Large intestine (tissue), 3 donors: ENCODE data around the gene NQO2. TPM values are rescaled to one million over a fixed set of nuclear protein-coding genes. Genes with fewer than 3 reads are reported as not detected.
"Not testable (repeated sequence)": the region's sequence is repeated elsewhere in the genome, so short reads cannot be mapped to it uniquely, and the experiment has no call there.

ENCODE experiments used
- DNase-seq, 2 donors: peaks; one replicate each; pipeline versions ENCODE4 v3.0.0 to v3.0.0-alpha.2; 2013
- H3K27ac ChIP-seq: one replicate; pipeline ENCODE4 v1.5.1; 2013; ENCODE audit warnings: low read length
- H3K27me3 ChIP-seq: 2 replicates; pipeline ENCODE4 v1.6.1; 2013; ENCODE audit warnings: low read length; ENCODE audit not compliant: control insufficient read depth, insufficient read depth
- H3K36me3 ChIP-seq: 2 replicates; pipeline ENCODE4 v1.6.1; 2013; ENCODE audit warnings: low read length; ENCODE audit not compliant: control insufficient read depth, insufficient read depth
- H3K4me1 ChIP-seq: one replicate; pipeline ENCODE4 v1.6.1; 2013; ENCODE audit warnings: low read length; ENCODE audit not compliant: control insufficient read depth, insufficient read depth
- H3K4me3 ChIP-seq: one replicate; pipeline ENCODE4 v1.5.1; 2013; ENCODE audit warnings: low read length
- H3K9me3 ChIP-seq: one replicate; pipeline ENCODE4 v1.6.1; 2013; ENCODE audit warnings: mild to moderate bottlenecking, low read depth, low read length, moderate library complexity; ENCODE audit not compliant: control insufficient read depth
- WGBS: methylation state at CpG from one replicate; pipeline ENCODE4 v1.1.5; 2013; ENCODE audit warnings: low lambda C conversion rate; ENCODE audit not compliant: insufficient coverage; 5-methylcytosine and 5-hydroxymethylcytosine counted together
- polyA plus RNA-seq: library from polyadenylated mRNA; unstranded; fragments of 120-200 nt; gene quantifications from one replicate; pipeline ENCODE4 v1.2.1, GENCODE V29; 2013

The NQO2 gene
- polyA plus RNA-seq, 1 donor = 21.1 TPM

DNA sequence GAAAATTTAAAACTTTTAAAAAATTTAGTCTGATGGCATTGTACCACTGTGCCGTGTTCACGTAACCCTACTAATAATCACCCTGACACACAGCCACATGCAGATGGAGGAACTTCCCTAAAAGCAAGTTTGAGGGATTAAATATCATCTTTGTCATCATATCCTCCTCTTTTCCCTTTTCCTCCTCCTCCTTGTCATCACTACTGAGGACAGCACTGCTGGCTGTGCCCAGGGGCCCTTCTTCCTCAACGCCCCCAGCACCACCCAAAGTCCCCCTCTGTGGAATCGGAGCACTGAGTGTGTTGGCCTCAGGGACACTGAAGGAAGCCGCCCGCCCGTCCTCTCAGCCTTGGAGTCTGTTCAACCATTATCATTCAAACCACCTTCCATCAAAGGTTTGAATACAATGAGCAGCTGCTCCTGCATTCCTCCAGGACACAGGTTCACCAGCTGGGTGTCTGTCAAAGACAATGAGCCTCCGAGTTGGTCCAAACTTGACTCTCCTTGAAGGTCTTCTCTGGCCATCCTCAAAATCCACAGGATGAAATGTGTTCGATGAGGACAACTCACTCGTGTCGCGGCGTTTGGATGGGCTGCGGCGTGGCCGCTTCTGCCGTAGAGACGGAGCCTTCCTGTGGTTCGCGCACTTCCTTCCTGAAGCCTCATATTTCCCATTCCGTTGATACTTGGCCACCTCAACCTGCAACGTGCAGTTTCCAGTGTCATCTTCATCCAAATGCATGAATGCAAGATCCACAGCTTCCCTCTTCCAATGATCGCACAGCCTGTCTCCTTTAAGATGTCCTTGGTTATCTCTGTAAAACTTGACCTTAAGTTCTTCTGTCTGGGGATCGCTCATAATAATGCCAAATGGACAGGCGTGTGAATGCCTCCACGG, 23.3 kb downstream of the NQO2 start:
- H3K9me3 ChIP-seq = peaks cover 3% of the 10 kb centered on the region
- peak overlapping the region; percentile 8 for H3K4me3 ChIP-seq
- WGBS = 100% methylated on average over 2 of the region's 26 CpGs
- H3K27me3 ChIP-seq = no peaks in the 10 kb centered on the region
- no peak overlapping the region for H3K27ac ChIP-seq
- H3K36me3 ChIP-seq = peaks cover 2% of the 10 kb centered on the region
- no peak for DNase-seq
- H3K4me1 ChIP-seq = peaks cover 4% of the 10 kb centered on the region

DNA sequence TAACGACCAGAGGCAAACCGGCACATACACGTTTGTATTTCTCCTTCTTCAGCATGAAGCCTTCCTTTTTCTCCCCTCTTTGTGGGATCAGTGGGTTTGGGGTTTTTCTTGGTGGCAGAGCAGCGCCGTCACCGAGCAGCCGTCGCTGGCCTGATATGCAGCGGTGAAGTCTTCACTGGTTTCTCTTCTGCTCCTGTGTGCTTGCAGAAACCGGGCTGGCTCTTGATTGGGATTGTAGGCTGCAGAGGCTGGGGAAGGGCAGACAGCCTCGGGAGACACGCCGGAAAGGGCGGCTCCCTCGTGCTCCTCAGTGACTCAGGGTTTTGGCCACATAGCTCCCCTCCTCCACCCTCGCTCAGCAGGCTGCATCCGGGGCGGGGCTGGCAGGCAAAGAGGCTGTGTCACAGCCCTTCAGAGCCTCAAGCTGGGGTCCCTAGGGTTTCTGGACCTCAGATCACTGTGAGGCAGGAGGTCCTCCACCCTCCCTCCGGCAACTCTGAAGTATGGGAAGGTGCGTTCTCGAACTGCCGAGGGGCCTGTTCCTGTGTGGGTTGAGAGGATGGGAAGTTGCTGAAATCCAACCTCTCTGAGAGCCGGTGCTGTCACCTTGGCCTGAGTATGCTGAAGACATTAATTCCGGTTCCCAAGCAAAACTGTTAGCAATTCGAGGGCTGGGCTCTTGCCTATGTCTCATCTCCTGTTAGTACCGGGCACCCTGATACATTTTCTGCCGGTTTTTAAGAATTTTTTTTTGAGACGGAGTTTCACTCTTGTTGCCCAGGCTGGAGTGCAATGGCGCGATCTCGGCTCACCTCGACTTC, 24.2 kb downstream of the NQO2 start:
- Histone ChIP-seq H3K4me1 (peaks cover 4% of the 10 kb centered on the region), H3K9me3 (peaks cover 3% of the 10 kb centered on the region), H3K27me3 (no peaks in the 10 kb centered on the region), H3K4me3 (peak overlapping the region; percentile 8), H3K27ac (peak overlapping the region; percentile 4), H3K36me3 (peaks cover 2% of the 10 kb centered on the region)
- 84% methylated on average over 3 of the region's 32 CpGs for WGBS
- peak; percentile 78 to 81 for DNase-seq

- peak in 1 of 2 donors; percentile 34 for DNase-seq
- H3K4me1 ChIP-seq = peaks cover 4% of the 10 kb centered on the region
Observed at GRCh38 chr6:3026791-3027626, 27.3 kb downstream of the NQO2 start.

DNA sequence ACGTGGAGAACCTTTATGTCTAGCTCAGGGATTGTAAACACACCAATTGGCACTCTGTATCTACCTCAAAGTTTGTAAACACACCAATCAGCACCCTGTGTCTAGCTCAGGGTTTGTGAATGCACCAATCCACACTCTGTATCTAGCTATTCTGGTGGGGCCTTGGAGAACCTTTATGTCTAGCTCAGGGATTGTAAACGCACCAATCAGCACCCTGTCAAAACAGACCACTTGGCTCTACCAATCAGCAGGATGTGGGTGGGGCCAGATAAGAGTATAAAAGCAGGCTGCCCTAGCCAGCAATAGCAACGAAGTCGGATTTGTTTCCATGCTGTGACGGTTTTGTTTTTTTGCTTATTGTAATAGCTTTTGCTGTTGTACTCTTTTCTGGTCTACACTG, 28.5 kb downstream of the NQO2 start:
- DNase-seq, H3K4me3 ChIP-seq, H3K9me3 ChIP-seq, H3K27me3 ChIP-seq, H3K36me3 ChIP-seq, H3K27ac ChIP-seq, H3K4me1 ChIP-seq: not testable (repeated sequence)
- WGBS = 50% methylated on average over 2 of the region's 5 CpGs

More at GRCh38 chr6:3026791-3027626, 27.3 kb downstream of the NQO2 start:
- Histone ChIP-seq H3K36me3 (no peaks in the 10 kb centered on the region), H3K9me3 (peaks cover 3% of the 10 kb centered on the region), H3K27me3 (no peaks in the 10 kb centered on the region), H3K4me3 (no peak overlapping the region), H3K27ac (no peak overlapping the region)
- no CpG with 5 or more reads among the region's 20 CpGs for WGBS

DNA sequence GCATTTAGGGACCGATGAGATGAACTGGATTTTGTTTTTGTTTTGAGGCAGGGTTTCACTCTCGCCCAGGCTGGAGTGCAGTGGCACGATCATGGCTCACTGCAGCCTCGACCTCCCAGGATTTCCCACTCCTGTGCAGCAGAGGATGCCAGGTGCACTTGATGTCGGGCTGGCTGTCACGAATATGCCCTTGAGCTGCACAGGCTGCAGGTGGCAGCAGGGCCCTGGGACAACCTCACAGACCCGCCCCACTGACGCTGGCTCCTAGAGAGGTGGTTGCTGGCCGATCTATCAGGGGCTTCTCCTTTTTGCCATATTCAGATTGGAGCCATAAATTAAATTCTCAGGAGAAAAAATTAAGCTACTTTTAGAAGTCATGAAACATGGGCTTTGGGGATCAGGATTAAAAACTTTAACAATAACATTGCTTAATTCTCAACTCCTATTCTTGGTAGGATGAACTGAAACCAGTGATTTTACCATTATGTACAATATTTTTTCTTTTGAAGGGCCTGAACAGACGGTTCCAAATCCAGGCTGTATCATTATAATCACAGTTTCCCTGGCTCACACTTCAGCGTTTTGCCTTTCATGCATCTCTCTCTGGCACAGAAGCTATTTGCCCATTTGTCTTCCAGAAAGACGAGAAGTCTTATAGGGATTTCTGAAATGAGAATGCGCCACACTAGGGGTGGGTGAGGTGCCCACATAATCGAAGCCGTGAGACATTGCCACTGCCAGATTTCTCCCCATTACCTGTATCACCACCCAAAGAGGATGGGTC, 32.4 kb downstream of the NQO2 start:
- Histone ChIP-seq H3K9me3 (no peaks in the 10 kb centered on the region), H3K4me3 (no peak overlapping the region), H3K36me3 (no peaks in the 10 kb centered on the region), H3K27me3 (peaks cover under 1% of the 10 kb centered on the region), H3K4me1 (no peaks in the 10 kb centered on the region), H3K27ac (no peak overlapping the region)
- DNase-seq = no peak
- 80% methylated on average over 1 of the region's 15 CpGs for WGBS

GRCh38 chr6:3032986-3033385, 33.3 kb downstream of the NQO2 start:
- WGBS = 50% methylated on average over 1 of the region's 3 CpGs
- peak; percentile 57 to 73 for DNase-seq
- no peak overlapping the region for H3K4me3 ChIP-seq
- H3K9me3 ChIP-seq = no peaks in the 10 kb centered on the region
- H3K36me3 ChIP-seq = no peaks in the 10 kb centered on the region
- H3K27ac ChIP-seq = no peak overlapping the region
- peaks cover 4% of the 10 kb centered on the region for H3K27me3 ChIP-seq
- H3K4me1 ChIP-seq = no peaks in the 10 kb centered on the region

GRCh38 chr6:3033652-3034051, 34.0 kb downstream of the NQO2 start:
- peaks cover 4% of the 10 kb centered on the region for H3K27me3 ChIP-seq
- H3K36me3 ChIP-seq = no peaks in the 10 kb centered on the region
- H3K9me3 ChIP-seq = no peaks in the 10 kb centered on the region
- no peak for DNase-seq
- H3K27ac ChIP-seq = no peak overlapping the region
- H3K4me1 ChIP-seq = no peaks in the 10 kb centered on the region
- 100% methylated on average over 2 of the region's 5 CpGs for WGBS
- no peak overlapping the region for H3K4me3 ChIP-seq

- Histone ChIP-seq H3K27ac (no peak overlapping the region), H3K36me3 (no peaks in the 10 kb centered on the region), H3K4me1 (no peaks in the 10 kb centered on the region), H3K9me3 (no peaks in the 10 kb centered on the region), H3K4me3 (no peak overlapping the region), H3K27me3 (peaks cover 4% of the 10 kb centered on the region)
- WGBS = no CpG with 5 or more reads among the region's 5 CpGs
- no peak for DNase-seq
Observed at GRCh38 chr6:3035397-3035796, 35.7 kb downstream of the NQO2 start.

DNA sequence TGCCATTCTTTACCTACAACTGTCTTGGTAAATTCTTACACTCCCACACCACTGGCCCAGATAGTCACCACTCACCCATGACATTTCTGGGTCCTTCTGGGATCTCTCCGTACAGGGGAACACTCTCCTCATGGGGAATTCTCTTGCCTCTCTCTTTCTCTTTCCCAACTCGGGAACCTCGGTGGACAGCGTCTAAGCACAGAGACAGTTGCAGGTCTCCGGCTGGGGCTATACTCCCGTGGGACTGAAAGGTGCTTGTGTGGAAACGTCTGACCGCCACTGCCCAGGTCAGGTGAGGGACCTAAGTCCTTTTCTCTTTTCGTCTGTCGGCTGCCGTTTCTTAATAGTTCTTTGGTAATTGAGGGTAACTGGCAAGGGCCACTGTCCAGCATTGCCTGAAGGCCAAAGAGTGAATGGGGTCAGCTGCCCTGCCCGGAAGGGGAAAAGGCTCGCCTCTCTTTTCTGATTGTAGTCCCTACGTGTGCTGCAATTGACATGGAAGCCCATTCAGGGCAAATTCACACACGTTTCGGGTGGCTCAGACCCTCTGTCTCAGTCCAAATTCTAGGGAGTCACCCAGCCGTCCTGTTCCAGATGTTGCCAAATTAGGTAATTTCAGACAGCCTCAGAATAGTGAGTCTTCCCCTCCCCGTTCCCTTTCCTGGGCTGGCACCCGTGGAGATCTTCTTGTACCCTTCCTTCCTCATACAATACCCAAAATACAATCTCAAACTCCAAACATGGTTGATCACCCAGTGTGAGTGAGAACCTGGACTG, 37.4 kb downstream of the NQO2 start:
- H3K27ac ChIP-seq = no peak overlapping the region
- no peak overlapping the region for H3K4me3 ChIP-seq
- WGBS = no CpG with 5 or more reads among the region's 19 CpGs
- H3K36me3 ChIP-seq = no peaks in the 10 kb centered on the region
- peaks cover 2% of the 10 kb centered on the region for H3K4me1 ChIP-seq
- H3K9me3 ChIP-seq = no peaks in the 10 kb centered on the region
- DNase-seq = no peak
- H3K27me3 ChIP-seq = peaks cover 4% of the 10 kb centered on the region
